Measurements from ENCODE around the gene ZBTB17. TPM values are rescaled to one million over a fixed set of nuclear protein-coding genes. Genes with fewer than 3 reads are reported as not detected.
"Not testable (repeated sequence)": the region's sequence is repeated elsewhere in the genome, so short reads cannot be mapped to it uniquely, and the experiment has no call there.

Gene ZBTB17
- total RNA-seq, 3 donors from 2014 or later = 21.9 to 40.3 (median 38.5) TPM

DNA sequence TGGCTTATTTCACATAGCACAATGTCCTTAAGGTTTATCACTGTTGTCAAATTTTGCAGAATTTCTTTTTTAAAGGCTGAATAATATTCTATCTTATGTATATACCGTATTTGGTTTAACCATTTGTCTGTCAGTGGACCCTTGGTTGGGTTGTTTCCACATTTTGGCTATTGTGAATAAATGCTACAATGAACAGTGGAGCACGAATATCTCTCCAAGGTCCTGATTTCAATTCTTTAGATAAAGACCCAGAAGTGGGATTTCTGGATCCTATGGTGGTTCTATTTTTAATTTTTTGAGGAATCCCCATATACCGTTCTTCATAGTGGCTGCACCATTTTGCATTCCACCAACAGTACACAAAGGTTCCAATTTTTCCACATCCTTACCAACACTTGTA lies 5.8 kb upstream of the ZBTB17 start:
- Histone ChIP-seq H3K9me3 (peaks cover 0 to 8% of the 10 kb centered on the region in 2 donors), H3K4me1 (no peaks in the 10 kb centered on the region), H3K36me3 (no peaks in the 10 kb centered on the region), H3K27me3 (no peaks in the 10 kb centered on the region), H3K27ac (no peak overlapping the region), H3K4me3 (no peak overlapping the region)
- intact Hi-C loops (cut with DNase I; ENCODE audit: low total_unique reads) = no loop called here
- TF ChIP-seq POLR2A (IDR thresholded peaks at IDR 0.05) = no peak
- no peak for TF ChIP-seq POLR2AphosphoS5 (IDR thresholded peaks at IDR 0.05)
- TF ChIP-seq, protein P1, sequence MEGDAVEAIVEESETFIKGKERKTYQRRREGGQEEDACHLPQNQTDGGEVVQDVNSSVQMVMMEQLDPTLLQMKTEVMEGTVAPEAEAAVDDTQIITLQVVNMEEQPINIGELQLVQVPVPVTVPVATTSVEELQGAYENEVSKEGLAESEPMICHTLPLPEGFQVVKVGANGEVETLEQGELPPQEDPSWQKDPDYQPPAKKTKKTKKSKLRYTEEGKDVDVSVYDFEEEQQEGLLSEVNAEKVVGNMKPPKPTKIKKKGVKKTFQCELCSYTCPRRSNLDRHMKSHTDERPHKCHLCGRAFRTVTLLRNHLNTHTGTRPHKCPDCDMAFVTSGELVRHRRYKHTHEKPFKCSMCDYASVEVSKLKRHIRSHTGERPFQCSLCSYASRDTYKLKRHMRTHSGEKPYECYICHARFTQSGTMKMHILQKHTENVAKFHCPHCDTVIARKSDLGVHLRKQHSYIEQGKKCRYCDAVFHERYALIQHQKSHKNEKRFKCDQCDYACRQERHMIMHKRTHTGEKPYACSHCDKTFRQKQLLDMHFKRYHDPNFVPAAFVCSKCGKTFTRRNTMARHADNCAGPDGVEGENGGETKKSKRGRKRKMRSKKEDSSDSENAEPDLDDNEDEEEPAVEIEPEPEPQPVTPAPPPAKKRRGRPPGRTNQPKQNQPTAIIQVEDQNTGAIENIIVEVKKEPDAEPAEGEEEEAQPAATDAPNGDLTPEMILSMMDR (IDR thresholded peaks at IDR 0.05) = no peak
- no peak for DNase-seq (ENCODE audit: low spot score in 2 of 2)

DNA sequence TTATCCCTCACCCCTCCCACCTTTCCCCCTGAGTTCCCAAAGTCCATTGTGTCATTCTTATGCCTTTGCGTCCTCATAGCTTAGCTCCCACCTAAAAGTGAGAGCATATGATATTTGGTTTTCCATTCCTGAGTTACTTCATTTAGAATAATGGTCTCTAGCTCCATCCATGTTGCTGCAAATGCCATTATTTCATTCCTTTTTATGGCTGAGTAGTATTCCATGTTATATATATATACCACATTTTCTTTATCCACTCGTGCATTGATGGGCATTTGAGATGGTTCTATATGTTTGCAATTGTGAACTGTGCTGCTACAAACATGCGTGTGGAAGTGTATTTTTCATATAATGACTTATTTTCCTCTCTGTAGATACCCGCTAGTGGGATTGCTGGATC lies 2.0 kb upstream of the ZBTB17 start:
- H3K27ac ChIP-seq; H3K36me3 ChIP-seq; DNase-seq (ENCODE audit: low spot score in 2 of 2); H3K4me3 ChIP-seq; H3K4me1 ChIP-seq; H3K9me3 ChIP-seq; H3K27me3 ChIP-seq; intact Hi-C loops (cut with DNase I; ENCODE audit: low total_unique reads): not testable (repeated sequence)

DNA sequence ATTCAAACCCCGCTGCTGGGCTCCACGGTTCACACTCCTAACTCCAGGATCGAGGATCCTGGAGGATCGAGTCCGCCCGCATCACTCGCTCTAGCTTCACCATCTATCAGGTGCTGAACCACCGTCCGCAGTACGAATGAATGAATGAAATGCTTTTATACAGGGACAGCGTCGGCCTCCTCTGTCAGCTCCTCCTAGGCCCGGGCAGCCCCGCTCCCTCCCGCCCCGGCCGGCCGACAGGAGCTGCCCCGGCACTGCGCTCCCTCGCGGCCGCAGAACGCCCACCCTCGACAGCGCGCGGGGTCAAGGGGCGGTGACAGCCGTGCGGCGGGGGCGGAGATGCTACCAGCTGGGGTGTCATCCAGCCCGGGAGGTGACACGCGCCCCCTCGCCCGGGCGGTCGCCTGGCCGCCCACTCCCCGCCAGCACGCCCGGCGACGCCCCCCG lies 520 bp downstream of the ZBTB17 start:
- no peaks in the 10 kb centered on the region for H3K27me3 ChIP-seq
- H3K36me3 ChIP-seq = no peaks in the 10 kb centered on the region
- peak overlapping the region; percentile 93 to 99 (median 97) for H3K4me3 ChIP-seq
- DNase-seq (ENCODE audit: low spot score in 2 of 2) = no peak
- intact Hi-C loops (cut with DNase I; ENCODE audit: low total_unique reads) = no loop called here
- no peaks in the 10 kb centered on the region for H3K4me1 ChIP-seq
- TF ChIP-seq POLR2AphosphoS5 (IDR thresholded peaks at IDR 0.05) (no peak), POLR2A (IDR thresholded peaks at IDR 0.05) (no peak)
- TF ChIP-seq, protein P1 (IDR thresholded peaks at IDR 0.05) = no peak
- H3K9me3 ChIP-seq = no peaks in the 10 kb centered on the region
- peak overlapping the region; percentile 76 to 87 for H3K27ac ChIP-seq

DNA sequence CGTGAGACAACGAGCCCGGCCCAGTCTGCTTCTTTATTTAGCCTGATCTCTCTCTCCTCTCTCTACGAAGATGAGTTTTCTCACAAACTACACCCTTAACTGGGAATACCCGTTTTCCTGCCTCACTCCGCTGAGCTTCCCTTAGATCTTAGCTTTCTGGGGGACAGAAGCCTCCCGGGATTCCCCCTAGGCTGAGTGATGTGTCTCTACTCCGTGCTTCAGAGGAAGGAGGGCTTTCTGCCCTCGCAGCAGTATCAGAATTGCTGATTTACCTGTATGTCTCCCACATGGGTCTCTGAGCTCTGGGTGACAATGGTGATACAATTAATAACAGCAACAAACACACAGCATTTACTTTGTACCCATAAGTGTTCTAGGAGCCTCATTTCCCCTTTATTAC lies 1.0 kb downstream of the ZBTB17 start:
- DNase-seq (ENCODE audit: low spot score in 2 of 2) = no peak
- Histone ChIP-seq H3K4me1 (no peaks in the 10 kb centered on the region), H3K4me3 (peak overlapping the region; percentile 93 to 99 (median 97)), H3K27me3 (no peaks in the 10 kb centered on the region), H3K36me3 (no peaks in the 10 kb centered on the region), H3K27ac (peak overlapping the region in 1 of 2 donors; percentile 76), H3K9me3 (no peaks in the 10 kb centered on the region)
- intact Hi-C loops (cut with DNase I; ENCODE audit: low total_unique reads) = no loop called here
- TF ChIP-seq, protein P1 (IDR thresholded peaks at IDR 0.05) = no peak
- TF ChIP-seq POLR2AphosphoS5 (IDR thresholded peaks at IDR 0.05) (no peak), POLR2A (IDR thresholded peaks at IDR 0.05) (no peak)

DNA sequence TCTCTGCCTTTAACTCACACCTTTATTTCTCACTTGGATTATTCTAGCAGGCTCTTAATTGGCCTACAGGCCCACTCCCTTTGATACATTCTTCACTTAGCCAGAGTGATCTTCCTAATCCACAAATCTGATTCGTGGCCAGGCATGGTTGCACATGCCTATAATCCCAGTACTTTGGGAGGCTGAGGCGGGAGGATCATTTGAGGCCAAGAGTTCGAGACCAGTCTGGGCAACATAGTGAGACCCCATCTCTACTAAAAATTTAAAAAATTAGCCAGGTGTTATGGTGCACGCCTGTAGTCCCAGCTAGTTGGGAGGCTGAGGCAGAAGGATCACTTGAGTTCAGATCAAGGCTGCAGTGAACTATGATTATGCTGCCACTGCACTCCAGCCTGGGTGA lies 2.1 kb downstream of the ZBTB17 start:
- Histone ChIP-seq H3K27me3 (no peaks in the 10 kb centered on the region), H3K27ac (no peak overlapping the region), H3K36me3 (no peaks in the 10 kb centered on the region), H3K4me1 (no peaks in the 10 kb centered on the region), H3K9me3 (no peaks in the 10 kb centered on the region), H3K4me3 (no peak overlapping the region)
- no peak for DNase-seq (ENCODE audit: low spot score in 2 of 2)
- TF ChIP-seq, protein P1 (IDR thresholded peaks at IDR 0.05) = no peak
- no peak for TF ChIP-seq POLR2A (IDR thresholded peaks at IDR 0.05)
- TF ChIP-seq POLR2AphosphoS5 (IDR thresholded peaks at IDR 0.05) = no peak
- intact Hi-C loops (cut with DNase I; ENCODE audit: low total_unique reads) = no loop called here

DNA sequence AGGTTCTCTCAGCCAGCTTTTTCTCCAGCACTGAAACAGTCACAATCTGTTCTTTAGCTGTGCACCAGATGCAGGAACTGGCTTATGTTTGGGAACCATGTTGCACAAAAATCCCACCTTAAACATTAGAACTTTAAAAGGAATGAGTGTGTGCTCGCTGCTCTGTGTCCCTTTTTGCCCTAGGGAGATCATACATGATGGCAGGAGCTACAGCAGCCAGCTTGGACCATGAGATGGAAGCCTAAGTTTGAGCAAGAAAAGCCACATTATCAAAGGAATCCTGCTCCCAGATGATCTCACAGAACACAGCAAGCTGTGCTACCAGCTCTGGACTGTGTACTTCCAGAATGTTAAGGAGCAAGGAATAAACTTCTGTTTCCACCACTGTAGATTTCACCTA lies 3.5 kb downstream of the ZBTB17 start:
- H3K27me3 ChIP-seq = no peaks in the 10 kb centered on the region
- no peaks in the 10 kb centered on the region for H3K4me1 ChIP-seq
- H3K36me3 ChIP-seq = no peaks in the 10 kb centered on the region
- TF ChIP-seq, protein P1 (IDR thresholded peaks at IDR 0.05) = no peak
- no peak for TF ChIP-seq POLR2AphosphoS5 (IDR thresholded peaks at IDR 0.05)
- no peak for TF ChIP-seq POLR2A (IDR thresholded peaks at IDR 0.05)
- DNase-seq (ENCODE audit: low spot score in 2 of 2) = no peak
- intact Hi-C loops (cut with DNase I; ENCODE audit: low total_unique reads) = no loop called here
- H3K9me3 ChIP-seq = no peaks in the 10 kb centered on the region
- no peak overlapping the region for H3K27ac ChIP-seq
- no peak overlapping the region for H3K4me3 ChIP-seq
